NCI-H526 (cell line): ENCODE measurements around the gene TTLL13.
A peak's percentile ranks its signal among the peaks of the same experiment; 100 is the strongest.
"Not testable (repeated sequence)": the region's sequence is repeated elsewhere in the genome, so short reads cannot be mapped to it uniquely, and the experiment has no call there.

Experiments
- DNase-seq, 2 experiments: peaks; one replicate each; lab custom pipeline; 2025; lab: John Stamatoyannopoulos, UW

The TTLL13 gene

GRCh38 chr15:90287101-90287500 lies 37.7 kb downstream of the TTLL13 start:
- DNase-seq = no peak

GRCh38 chr15:90287946-90288345 lies 38.6 kb downstream of the TTLL13 start:
- DNase-seq = no peak

- peak; percentile 21 to 62 for DNase-seq
These were observed 42.5 kb downstream of the TTLL13 start for GRCh38 chr15:90291679-90292356.

- peak; percentile 88 to 94 for DNase-seq
These were observed 43.9 kb downstream of the TTLL13 start for GRCh38 chr15:90293040-90293810.

- DNase-seq = peak in 1 of 2 experiments; percentile 29
These were observed 44.8 kb downstream of the TTLL13 start for GRCh38 chr15:90294159-90294558.

- DNase-seq = peak in 1 of 2 experiments; percentile 43
These were observed 45.4 kb downstream of the TTLL13 start for GRCh38 chr15:90294601-90295269.

GRCh38 chr15:90295270-90295648 lies 45.9 kb downstream of the TTLL13 start:
- DNase-seq = peak in 1 of 2 experiments; percentile 24

GRCh38 chr15:90296316-90296884 lies 47.0 kb downstream of the TTLL13 start:
- not testable (repeated sequence) for DNase-seq

- no peak for DNase-seq
These were observed 47.7 kb downstream of the TTLL13 start for GRCh38 chr15:90297021-90297420.

GRCh38 chr15:90300541-90300940 lies 51.2 kb downstream of the TTLL13 start:
- DNase-seq = no peak

- DNase-seq = peak; percentile 20 to 62
These were observed 51.8 kb downstream of the TTLL13 start for GRCh38 chr15:90300988-90301706.

GRCh38 chr15:90301707-90302300 lies 52.4 kb downstream of the TTLL13 start:
- no peak for DNase-seq

GRCh38 chr15:90305355-90305754 lies 56.0 kb downstream of the TTLL13 start:
- not testable (repeated sequence) for DNase-seq

GRCh38 chr15:90305932-90306331 lies 56.6 kb downstream of the TTLL13 start:
- DNase-seq = no peak

GRCh38 chr15:90306560-90306959 lies 57.2 kb downstream of the TTLL13 start:
- DNase-seq = no peak

- DNase-seq = no peak
These were observed 58.3 kb downstream of the TTLL13 start for GRCh38 chr15:90307661-90308060.

GRCh38 chr15:90309020-90309419 lies 59.7 kb downstream of the TTLL13 start:
- DNase-seq = no peak
